Sigmoid colon (tissue), 4 donors: ENCODE data around the gene ZFC3H1.
A peak's percentile ranks its signal among the peaks of the same experiment; 100 is the strongest.

ENCODE experiments used
- EP300 ChIP-seq, 4 donors: sonication (generic); formaldehyde crosslinking; IDR thresholded peaks; one replicate each; pipeline ENCODE4 v1.6.1; 2017; ENCODE audit warnings: antibody characterized with exemption in 4 of 4
- POLR2A ChIP-seq, 2 donors: fragments of 450-650 bp; IDR thresholded peaks; one replicate each; pipeline ENCODE4 v1.6.1; 2016; ENCODE audit warnings: antibody characterized with exemption in 2 of 2, mild to moderate bottlenecking in 2 of 2, moderate library complexity in 2 of 2
- POLR2AphosphoS5 ChIP-seq, 4 donors: sonication (generic); formaldehyde crosslinking; IDR thresholded peaks; one replicate each; pipeline ENCODE4 v1.6.1; 2017; ENCODE audit warnings: antibody characterized with exemption in 4 of 4
- TF ChIP-seq, protein P1 (sequence below), 4 experiments: fragments of 450-650 bp in 3 of 4; fragments of 200-600 bp in 1 of 4; IDR thresholded peaks; one replicate each; pipeline ENCODE4 v1.5.1; 2016 to 2019; ENCODE audit warnings: antibody characterized with exemption in 4 of 4, mild to moderate bottlenecking in 3 of 4, moderate library complexity in 2 of 4

GRCh38 chr12:71685914-71686657 is 22.4 kb upstream of the ZFC3H1 start, which contains the start of gene TMEM19:
- TF ChIP-seq POLR2A (IDR thresholded peaks at IDR 0.05) (peak; percentile 22 to 48), POLR2AphosphoS5 (IDR thresholded peaks at IDR 0.05) (peak; percentile 52 to 78 (median 68)), EP300 (IDR thresholded peaks at IDR 0.05) (no peak)
- TF ChIP-seq, protein P1, sequence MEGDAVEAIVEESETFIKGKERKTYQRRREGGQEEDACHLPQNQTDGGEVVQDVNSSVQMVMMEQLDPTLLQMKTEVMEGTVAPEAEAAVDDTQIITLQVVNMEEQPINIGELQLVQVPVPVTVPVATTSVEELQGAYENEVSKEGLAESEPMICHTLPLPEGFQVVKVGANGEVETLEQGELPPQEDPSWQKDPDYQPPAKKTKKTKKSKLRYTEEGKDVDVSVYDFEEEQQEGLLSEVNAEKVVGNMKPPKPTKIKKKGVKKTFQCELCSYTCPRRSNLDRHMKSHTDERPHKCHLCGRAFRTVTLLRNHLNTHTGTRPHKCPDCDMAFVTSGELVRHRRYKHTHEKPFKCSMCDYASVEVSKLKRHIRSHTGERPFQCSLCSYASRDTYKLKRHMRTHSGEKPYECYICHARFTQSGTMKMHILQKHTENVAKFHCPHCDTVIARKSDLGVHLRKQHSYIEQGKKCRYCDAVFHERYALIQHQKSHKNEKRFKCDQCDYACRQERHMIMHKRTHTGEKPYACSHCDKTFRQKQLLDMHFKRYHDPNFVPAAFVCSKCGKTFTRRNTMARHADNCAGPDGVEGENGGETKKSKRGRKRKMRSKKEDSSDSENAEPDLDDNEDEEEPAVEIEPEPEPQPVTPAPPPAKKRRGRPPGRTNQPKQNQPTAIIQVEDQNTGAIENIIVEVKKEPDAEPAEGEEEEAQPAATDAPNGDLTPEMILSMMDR (IDR thresholded peaks at IDR 0.05), result peak in 1 of 4 experiments; percentile 22
